BLaER1 (cell line): Measurements from ENCODE around the gene CDS2.

Experiments
- H3K27ac ChIP-seq: shearing (Covaris generic); formaldehyde crosslinking; 2 replicates; pipeline ENCODE4 v1.8.1; 2022
- H3K27me3 ChIP-seq: shearing (Covaris generic); formaldehyde crosslinking; 2 replicates; pipeline ENCODE4 v1.8.1; 2022
- H3K36me3 ChIP-seq: shearing (Covaris generic); formaldehyde crosslinking; 2 replicates; pipeline ENCODE4 v1.8.1; 2022
- H3K4me1 ChIP-seq: shearing (Covaris generic); formaldehyde crosslinking; 2 replicates; pipeline ENCODE4 v1.8.1; 2022
- H3K4me2 ChIP-seq: shearing (Covaris generic); formaldehyde crosslinking; 2 replicates; pipeline ENCODE4 v1.8.1; 2022
- H3K4me3 ChIP-seq: shearing (Covaris generic); formaldehyde crosslinking; 2 replicates; pipeline ENCODE4 v1.8.1; 2022
- H3K9ac ChIP-seq: shearing (Covaris generic); formaldehyde crosslinking; 2 replicates; pipeline ENCODE4 v1.8.1; 2022
- H3K9me3 ChIP-seq: shearing (Covaris generic); formaldehyde crosslinking; 2 replicates; pipeline ENCODE4 v1.8.1; 2022
- H4K20me1 ChIP-seq: shearing (Covaris generic); formaldehyde crosslinking; 2 replicates; pipeline ENCODE4 v1.8.1; 2022
- Cebpa-rat ChIP-seq: shearing (Covaris generic); IDR thresholded peaks from 2 replicates; pipeline ENCODE4 v1.8.1; 2022

The CDS2 gene

GRCh38 chr20:5234158-5234557 lies 107.3 kb downstream of the CDS2 start:
- H4K20me1 ChIP-seq: no peaks in the 10 kb centered on the region
- H3K27me3 ChIP-seq: no peaks in the 10 kb centered on the region
- H3K9ac ChIP-seq: no peak overlapping the region
- no peak for TF ChIP-seq Cebpa-rat
- no peak overlapping the region for H3K27ac ChIP-seq
- peaks cover 18% of the 10 kb centered on the region for H3K4me1 ChIP-seq
- 0 out of 2 replicates have a peak, but pooled peaks cover 7% of the 10 kb centered on the region for H3K9me3 ChIP-seq
- no peak overlapping the region for H3K4me3 ChIP-seq
- H3K36me3 ChIP-seq: no peaks in the 10 kb centered on the region
- H3K4me2 ChIP-seq: no peak overlapping the region

GRCh38 chr20:5234978-5235377 lies 108.2 kb downstream of the CDS2 start:
- Histone ChIP-seq H3K4me1 (peaks cover 10% of the 10 kb centered on the region), H3K9ac (no peak overlapping the region), H3K27me3 (no peaks in the 10 kb centered on the region), H4K20me1 (no peaks in the 10 kb centered on the region), H3K4me3 (no peak overlapping the region), H3K9me3 (0 out of 2 replicates have a peak, but pooled peaks cover 7% of the 10 kb centered on the region), H3K4me2 (no peak overlapping the region), H3K36me3 (no peaks in the 10 kb centered on the region), H3K27ac (no peak overlapping the region)
- no peak for TF ChIP-seq Cebpa-rat
